ENCODE data around the gene CHST9.

- no peak for TF ChIP-seq CTCF (IDR thresholded peaks at IDR 0.05; ENCODE audit: low read depth, low read length)
- no peak for TF ChIP-seq EZH2phosphoT487 (IDR thresholded peaks at IDR 0.05; ENCODE audit: low read depth)
Measured at GRCh38 chr18:27049969-27050368, 135.1 kb downstream of the CHST9 start.

Measured in OCI-LY3 (cell line).